Esophagus squamous epithelium (tissue), 5 donors: ENCODE data around the gene CFAP53. TPM values are rescaled to one million over a fixed set of nuclear protein-coding genes. Genes with fewer than 3 reads are reported as not detected.
A peak's percentile ranks its signal among the peaks of the same experiment; 100 is the strongest.

ENCODE experiments used
- DNase-seq: peaks from one replicate; lab custom pipeline; 2025; lab: John Stamatoyannopoulos, UW
- H3K27ac ChIP-seq, 4 donors: fragments of 200-600 bp; sonication (generic); one replicate each; pipeline ENCODE4 v1.5.1; 2016 to 2019; ENCODE audit warnings: mild to moderate bottlenecking in 1 of 4
- H3K27me3 ChIP-seq, 4 donors: fragments of 200-600 bp; sonication (generic); 1 replicate in 3 of 4; 2 replicates in 1 of 4; pipeline versions ENCODE4 v1.5.1 to v1.6.0; 2017 to 2021; ENCODE audit warnings: antibody characterized with exemption in 1 of 4
- H3K36me3 ChIP-seq, 3 donors: fragments of 200-600 bp; sonication (generic); one replicate each; pipeline ENCODE4 v1.5.1; 2016 to 2019
- H3K4me1 ChIP-seq, 3 donors: fragments of 200-600 bp; sonication (generic); one replicate each; pipeline ENCODE4 v1.5.1; 2017 to 2019
- H3K4me3 ChIP-seq, 4 donors: fragments of 200-600 bp; sonication (generic); 1 replicate in 3 of 4; 2 replicates in 1 of 4; pipeline ENCODE4 v1.5.1; 2016 to 2019; ENCODE audit warnings: mild to moderate bottlenecking in 2 of 4, moderate library complexity in 1 of 4
- H3K9me3 ChIP-seq, 3 donors: fragments of 200-600 bp; sonication (generic); one replicate each; pipeline ENCODE4 v1.5.1; 2016 to 2019
- CTCF ChIP-seq, 6 experiments: fragments of 450-650 bp in 4 of 6; fragments of 200-600 bp in 2 of 6; sonication (generic) in 2 of 6; IDR thresholded peaks; one replicate each; pipeline ENCODE4 v1.5.1; 2016 to 2019; ENCODE audit warnings: antibody characterized with exemption in 6 of 6, mild to moderate bottlenecking in 4 of 6, moderate library complexity in 4 of 6
- POLR2A ChIP-seq, 4 donors: fragments of 450-650 bp; IDR thresholded peaks; one replicate each; pipeline ENCODE4 v1.6.1; 2017; ENCODE audit warnings: antibody characterized with exemption in 4 of 4, mild to moderate bottlenecking in 4 of 4, moderate library complexity in 3 of 4
- WGBS, 2 donors: methylation state at CpG; one replicate each; pipeline ENCODE4 v1.1.5; 2018; 5-methylcytosine and 5-hydroxymethylcytosine counted together
- intact Hi-C: fragments of 100-400 bp; cut with DNase I; formaldehyde crosslinking; loops from one replicate; pipeline ENCODE4 v1.15.0; 2022
- total RNA-seq, 4 donors: library from RNA; depleted of rRNA; stranded (reverse); fragments of >200 nt; gene quantifications; one replicate each; pipeline ENCODE4 v1.1.0, GENCODE V29; 2016
- donor health status: DM: yes; HTN: yes; CAD: no.

Gene CFAP53
- total RNA-seq, 4 donors from 2014 or later: 0.19 TPM; not detected in 3

GRCh38 chr18:50199921-50200320 lies 66.4 kb downstream of the CFAP53 start:
- intact Hi-C loops: no loop called here
- Histone ChIP-seq H3K27ac (no peak overlapping the region), H3K27me3 (peaks cover 0 to 78% (median 2%) of the 10 kb centered on the region in 4 donors), H3K4me3 (no peak overlapping the region), H3K36me3 (no peaks in the 10 kb centered on the region), H3K4me1 (peaks cover 0 to 15% (median 6%) of the 10 kb centered on the region in 3 donors), H3K9me3 (no peaks in the 10 kb centered on the region)
- no peak for TF ChIP-seq POLR2A (IDR thresholded peaks at IDR 0.05)
- no peak for TF ChIP-seq CTCF (IDR thresholded peaks at IDR 0.05)
- 100% methylated on average over 1 of the region's 1 CpG for WGBS, 2 donors
- DNase-seq: no peak

- peaks cover 0 to 21% (median 9%) of the 10 kb centered on the region in 3 donors for H3K4me1 ChIP-seq
- H3K36me3 ChIP-seq: no peaks in the 10 kb centered on the region
- no peak for DNase-seq
- H3K27ac ChIP-seq: no peak overlapping the region
- H3K4me3 ChIP-seq: no peak overlapping the region
- no peaks in the 10 kb centered on the region for H3K9me3 ChIP-seq
- H3K27me3 ChIP-seq: peaks cover 0 to 78% (median 2%) of the 10 kb centered on the region in 4 donors
- intact Hi-C loops: no loop called here
- 66 to 81% methylated on average over 5 of the region's 5 CpGs for whole genome bisulfite sequencing, 2 donors
- TF ChIP-seq POLR2A (IDR thresholded peaks at IDR 0.05): no peak
Measured at GRCh38 chr18:50199346-50199855, 66.9 kb downstream of the CFAP53 start.

DNA sequence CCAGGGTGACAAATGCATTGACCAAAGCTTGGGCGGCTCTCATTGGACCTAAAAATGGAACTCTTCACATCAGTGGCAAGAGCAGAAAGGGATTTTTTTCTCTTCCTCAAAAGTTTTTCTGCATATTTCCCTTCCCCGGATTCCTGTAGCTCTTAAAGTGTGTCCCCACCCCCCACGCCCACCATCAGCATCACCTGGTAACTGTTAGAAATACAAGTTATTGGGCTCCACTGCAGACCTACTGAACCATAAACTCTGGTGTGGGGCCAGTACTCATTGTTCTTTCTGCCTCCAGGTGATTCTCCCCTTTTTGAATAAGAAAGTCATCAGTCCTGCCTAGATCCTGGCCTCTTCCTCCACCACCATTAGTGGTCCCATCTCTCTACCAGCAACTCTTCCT lies 70.0 kb downstream of the CFAP53 start:
- intact Hi-C loops: no loop called here
- Histone ChIP-seq H3K9me3 (no peaks in the 10 kb centered on the region), H3K4me1 (peaks cover 11 to 38% (median 12%) of the 10 kb centered on the region in 3 donors), H3K4me3 (no peak overlapping the region), H3K36me3 (no peaks in the 10 kb centered on the region), H3K27me3 (peaks cover 0 to 90% (median 2%) of the 10 kb centered on the region in 4 donors), H3K27ac (no peak overlapping the region)
- WGBS, 2 donors: 74 to 87% methylated on average over 3 of the region's 3 CpGs
- no peak for DNase-seq
- TF ChIP-seq POLR2A (IDR thresholded peaks at IDR 0.05) (no peak), CTCF (IDR thresholded peaks at IDR 0.05) (no peak)

DNA sequence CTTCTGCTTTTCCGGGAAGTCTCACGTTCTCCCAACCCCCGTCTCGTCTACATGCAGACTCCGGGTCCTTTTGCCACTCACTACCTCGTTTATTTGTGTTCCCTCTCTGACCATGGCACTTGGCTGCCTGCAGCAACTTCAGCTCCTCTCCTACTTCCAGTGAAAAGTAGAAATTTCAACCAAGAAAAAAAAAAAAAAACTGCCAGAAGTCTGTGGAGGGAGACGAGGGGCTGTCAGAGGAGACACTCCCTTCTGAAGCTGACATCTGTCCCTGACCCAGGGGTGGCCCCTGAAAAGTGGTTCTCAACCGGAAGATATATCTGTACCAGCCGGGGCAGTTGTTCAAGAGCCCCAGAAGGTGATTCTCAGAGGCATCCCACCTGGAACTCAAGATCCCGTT lies 70.6 kb downstream of the CFAP53 start:
- H3K36me3 ChIP-seq: no peaks in the 10 kb centered on the region
- no peak for DNase-seq
- 37 to 50% methylated on average over 9 to 10 of the region's 10 CpGs for WGBS, 2 donors
- H3K27ac ChIP-seq: no peak overlapping the region
- peaks cover 11 to 44% (median 12%) of the 10 kb centered on the region in 3 donors for H3K4me1 ChIP-seq
- TF ChIP-seq POLR2A (IDR thresholded peaks at IDR 0.05): no peak
- TF ChIP-seq CTCF (IDR thresholded peaks at IDR 0.05): no peak
- H3K4me3 ChIP-seq: peak overlapping the region in 1 of 4 donors; percentile 79
- H3K9me3 ChIP-seq: no peaks in the 10 kb centered on the region
- intact Hi-C loops: no loop called here
- H3K27me3 ChIP-seq: peaks cover 0 to 85% (median 2%) of the 10 kb centered on the region in 4 donors

GRCh38 chr18:50194631-50195532 lies 71.4 kb downstream of the CFAP53 start, which contains the start of gene MYO5B:
TSS of gene MYO5B (minus strand) at chr18:50195147. CDS start at chr18:50194793, 354 bp downstream.
- 5 to 13% methylated on average over 6 to 12 of the region's 115 CpGs for WGBS, 2 donors
- TF ChIP-seq CTCF (IDR thresholded peaks at IDR 0.05) (peak in 4 of 6 experiments; percentile 76 to 91 (median 85)), POLR2A (IDR thresholded peaks at IDR 0.05) (peak in 3 of 4 donors; percentile 30 to 70 (median 66))
- Histone ChIP-seq H3K36me3 (no peaks in the 10 kb centered on the region), H3K27ac (peak within 1 kb of the TSS; percentile 65 to 87 (median 80)), H3K4me3 (peak within 1 kb of the TSS; percentile 57 to 83 (median 78)), H3K4me1 (peaks cover 11 to 46% (median 12%) of the 10 kb centered on the region in 3 donors), H3K27me3 (peaks cover 0 to 84% (median 2%) of the 10 kb centered on the region in 4 donors), H3K9me3 (no peaks in the 10 kb centered on the region)
- no peak for DNase-seq
- intact Hi-C loops: no loop called here
